Stimulated activated naive B cell treated with anti-CD40 and anti-IgM and Interleukin-4, amounts not matched to agents 10 μg/mL and 1 μg/mL and 100 μg/mL, for 72 hours (primary cell): ENCODE measurements around the gene GBP1.
"Not testable (repeated sequence)": the region's sequence is repeated elsewhere in the genome, so short reads cannot be mapped to it uniquely, and the experiment has no call there.

ENCODE experiments used
- ATAC-seq, 2 donors: fragments of 150-1000 bp; cut with Tn5 transposase; replicated peaks; 2 replicates each; pipeline ENCODE4 v1.10.0; 2021; ENCODE audit warnings: moderate library complexity in 1 of 2
- DNase-seq: peaks from one replicate; pipeline ENCODE4 v3.0.0; 2021
- H3K27ac Mint-ChIP-seq: one replicate; pipeline ENCODE4 v1.8.0; 2022; ENCODE audit warnings: mild to moderate bottlenecking, mixed read lengths
- H3K27me3 Mint-ChIP-seq, 2 donors: one replicate each; pipeline ENCODE4 v1.8.0; 2022; ENCODE audit warnings: mixed read lengths in 2 of 2
- H3K36me3 Mint-ChIP-seq, 2 donors: one replicate each; pipeline ENCODE4 v1.8.0; 2022; ENCODE audit warnings: mixed read lengths in 2 of 2, mild to moderate bottlenecking in 1 of 2
- H3K4me1 Mint-ChIP-seq, 2 donors: one replicate each; pipeline ENCODE4 v1.8.0; 2022; ENCODE audit warnings: mixed read lengths in 2 of 2, mild to moderate bottlenecking in 1 of 2
- H3K4me3 Mint-ChIP-seq, 2 donors: one replicate each; pipeline ENCODE4 v1.8.0; 2022; ENCODE audit warnings: mild to moderate bottlenecking in 2 of 2, mixed read lengths in 2 of 2, moderate library complexity in 1 of 2
- H3K9me3 Mint-ChIP-seq, 2 donors: one replicate each; pipeline ENCODE4 v1.8.0; 2022; ENCODE audit warnings: mixed read lengths in 2 of 2, mild to moderate bottlenecking in 1 of 2

GBP1 gene

GRCh38 chr1:89046318-89047183 is 18.5 kb downstream of the GBP1 start:
- not testable (repeated sequence) for H3K27ac Mint-ChIP-seq, DNase-seq, H3K4me1 Mint-ChIP-seq, H3K27me3 Mint-ChIP-seq, H3K9me3 Mint-ChIP-seq, H3K4me3 Mint-ChIP-seq
- ATAC-seq, result peak; percentile 48 to 90
- H3K36me3 Mint-ChIP-seq, result peaks cover 15 to 20% of the 10 kb centered on the region in 2 donors

GRCh38 chr1:89044970-89045721 is 19.9 kb downstream of the GBP1 start:
- peaks cover 15 to 17% of the 10 kb centered on the region in 2 donors for H3K36me3 Mint-ChIP-seq
- ATAC-seq, result no peak
- peaks cover 5 to 7% of the 10 kb centered on the region in 2 donors for H3K9me3 Mint-ChIP-seq
- peaks cover 9 to 15% of the 10 kb centered on the region in 2 donors for H3K4me1 Mint-ChIP-seq
- no peak for DNase-seq
- H3K27ac Mint-ChIP-seq, result no peak overlapping the region
- no peaks in the 10 kb centered on the region for H3K27me3 Mint-ChIP-seq
- no peak overlapping the region for H3K4me3 Mint-ChIP-seq

GRCh38 chr1:89043940-89044339 is 21.1 kb downstream of the GBP1 start:
- no peak for ATAC-seq
- no peaks in the 10 kb centered on the region for H3K27me3 Mint-ChIP-seq
- DNase-seq, result no peak
- no peak overlapping the region for H3K27ac Mint-ChIP-seq
- peaks cover 14 to 16% of the 10 kb centered on the region in 2 donors for H3K36me3 Mint-ChIP-seq
- peaks cover 11 to 16% of the 10 kb centered on the region in 2 donors for H3K4me1 Mint-ChIP-seq
- H3K4me3 Mint-ChIP-seq, result no peak overlapping the region
- H3K9me3 Mint-ChIP-seq, result peaks cover 5 to 7% of the 10 kb centered on the region in 2 donors

- no peak overlapping the region for H3K4me3 Mint-ChIP-seq
- peaks cover 5 to 7% of the 10 kb centered on the region in 2 donors for H3K9me3 Mint-ChIP-seq
- H3K27ac Mint-ChIP-seq, result no peak overlapping the region
- H3K27me3 Mint-ChIP-seq, result no peaks in the 10 kb centered on the region
- peaks cover 14% of the 10 kb centered on the region in 2 donors for H3K36me3 Mint-ChIP-seq
- DNase-seq (no peak), ATAC-seq (no peak)
- peaks cover 14 to 22% of the 10 kb centered on the region in 2 donors for H3K4me1 Mint-ChIP-seq
These were observed 22.5 kb downstream of the GBP1 start for GRCh38 chr1:89042491-89042890.

GRCh38 chr1:89041721-89042120 is 23.3 kb downstream of the GBP1 start:
- H3K27me3 Mint-ChIP-seq, result no peaks in the 10 kb centered on the region
- no peak for DNase-seq
- peak overlapping the region; percentile 77 for H3K27ac Mint-ChIP-seq
- peak overlapping the region; percentile 56 to 75 for H3K4me3 Mint-ChIP-seq
- H3K9me3 Mint-ChIP-seq, result peaks cover 5 to 7% of the 10 kb centered on the region in 2 donors
- no peak for ATAC-seq
- peaks cover 16 to 29% of the 10 kb centered on the region in 2 donors for H3K4me1 Mint-ChIP-seq
- H3K36me3 Mint-ChIP-seq, result peaks cover 14% of the 10 kb centered on the region in 2 donors

- H3K4me1 Mint-ChIP-seq, result peaks cover 16 to 29% of the 10 kb centered on the region in 2 donors
- H3K9me3 Mint-ChIP-seq, result peaks cover 5 to 7% of the 10 kb centered on the region in 2 donors
- H3K27ac Mint-ChIP-seq, result peak overlapping the region; percentile 77
- no peaks in the 10 kb centered on the region for H3K27me3 Mint-ChIP-seq
- DNase-seq (no peak), ATAC-seq (peak; percentile 96 to 97)
- peaks cover 14% of the 10 kb centered on the region in 2 donors for H3K36me3 Mint-ChIP-seq
- H3K4me3 Mint-ChIP-seq, result peak overlapping the region; percentile 56 to 75
These were observed 23.8 kb downstream of the GBP1 start for GRCh38 chr1:89041119-89041641.

GRCh38 chr1:89040315-89040626 is 24.7 kb downstream of the GBP1 start:
- no peaks in the 10 kb centered on the region for H3K27me3 Mint-ChIP-seq
- peaks cover 14% of the 10 kb centered on the region in 2 donors for H3K36me3 Mint-ChIP-seq
- peaks cover 5 to 7% of the 10 kb centered on the region in 2 donors for H3K9me3 Mint-ChIP-seq
- ATAC-seq (no peak), DNase-seq (no peak)
- H3K4me1 Mint-ChIP-seq, result peaks cover 16 to 29% of the 10 kb centered on the region in 2 donors
- H3K4me3 Mint-ChIP-seq, result no peak overlapping the region
- H3K27ac Mint-ChIP-seq, result no peak overlapping the region

GRCh38 chr1:89037186-89037585 is 27.8 kb downstream of the GBP1 start:
- Mint-ChIP-seq H3K36me3 (peaks cover 4 to 5% of the 10 kb centered on the region in 2 donors), H3K27me3 (no peaks in the 10 kb centered on the region), H3K4me3 (no peak overlapping the region), H3K4me1 (peaks cover 16 to 29% of the 10 kb centered on the region in 2 donors), H3K9me3 (peaks cover 3% of the 10 kb centered on the region in 2 donors), H3K27ac (no peak overlapping the region)
- DNase-seq (no peak), ATAC-seq (peak in 1 of 2 donors; percentile 12)

- DNase-seq (no peak), ATAC-seq (no peak)
- Mint-ChIP-seq H3K4me1 (peaks cover 6 to 14% of the 10 kb centered on the region in 2 donors), H3K4me3 (no peak overlapping the region), H3K36me3 (peaks cover 0 to 4% of the 10 kb centered on the region in 2 donors), H3K27me3 (no peaks in the 10 kb centered on the region), H3K27ac (no peak overlapping the region), H3K9me3 (peaks cover 0 to 5% of the 10 kb centered on the region in 2 donors)
These were observed 29.9 kb downstream of the GBP1 start for GRCh38 chr1:89035080-89035479.

- not testable (repeated sequence) for ATAC-seq, DNase-seq, H3K27me3 Mint-ChIP-seq, H3K36me3 Mint-ChIP-seq, H3K27ac Mint-ChIP-seq, H3K9me3 Mint-ChIP-seq, H3K4me3 Mint-ChIP-seq
- H3K4me1 Mint-ChIP-seq, result peaks cover 5 to 13% of the 10 kb centered on the region in 2 donors
These were observed 31.0 kb downstream of the GBP1 start for GRCh38 chr1:89034004-89034403.

- not testable (repeated sequence) for ATAC-seq, DNase-seq, H3K4me3 Mint-ChIP-seq, H3K27me3 Mint-ChIP-seq, H3K27ac Mint-ChIP-seq, H3K4me1 Mint-ChIP-seq, H3K36me3 Mint-ChIP-seq
- H3K9me3 Mint-ChIP-seq, result peaks cover 8 to 14% of the 10 kb centered on the region in 2 donors
These were observed 36.0 kb downstream of the GBP1 start for GRCh38 chr1:89029051-89029450.

- Mint-ChIP-seq H3K27me3 (no peaks in the 10 kb centered on the region), H3K4me1 (peaks cover 7 to 27% of the 10 kb centered on the region in 2 donors), H3K4me3 (no peak overlapping the region), H3K27ac (no peak overlapping the region), H3K36me3 (peaks cover 5 to 7% of the 10 kb centered on the region in 2 donors), H3K9me3 (peaks cover 8 to 13% of the 10 kb centered on the region in 2 donors)
- DNase-seq (no peak), ATAC-seq (no peak)
These were observed 39.1 kb downstream of the GBP1 start for GRCh38 chr1:89025928-89026327.

GRCh38 chr1:89023026-89023425 is 42.0 kb downstream of the GBP1 start:
- Mint-ChIP-seq H3K4me1 (peaks cover 17 to 35% of the 10 kb centered on the region in 2 donors), H3K9me3 (peaks cover 6 to 8% of the 10 kb centered on the region in 2 donors), H3K27me3 (no peaks in the 10 kb centered on the region), H3K4me3 (peak overlapping the region; percentile 79 to 87), H3K27ac (peak overlapping the region; percentile 89), H3K36me3 (peaks cover 12 to 27% of the 10 kb centered on the region in 2 donors)
- no peak for DNase-seq
- no peak for ATAC-seq

- peaks cover 13 to 31% of the 10 kb centered on the region in 2 donors for H3K36me3 Mint-ChIP-seq
- H3K4me3 Mint-ChIP-seq, result peak within 1 kb of the TSS; percentile 79 to 87
- peak within 1 kb of the TSS; percentile 89 for H3K27ac Mint-ChIP-seq
- DNase-seq (no peak), ATAC-seq (peak; percentile 72 to 77)
- peaks cover 6 to 8% of the 10 kb centered on the region in 2 donors for H3K9me3 Mint-ChIP-seq
- H3K4me1 Mint-ChIP-seq, result peaks cover 17 to 35% of the 10 kb centered on the region in 2 donors
- no peaks in the 10 kb centered on the region for H3K27me3 Mint-ChIP-seq
These were observed 42.6 kb downstream of the GBP1 start, which contains the start of gene GBP3 for GRCh38 chr1:89022167-89022959. GBP3 (minus strand) TSS chr1:89022866; CDS start chr1:89020721, 2,145 bp downstream.
